DMS 273 (cell line): ENCODE measurements around the gene RANBP2.

Experiments
- DNase-seq: peaks from one replicate; lab custom pipeline; 2025; ENCODE audit not compliant: unreplicated experiment; lab: John Stamatoyannopoulos, UW

RANBP2 gene

DNA sequence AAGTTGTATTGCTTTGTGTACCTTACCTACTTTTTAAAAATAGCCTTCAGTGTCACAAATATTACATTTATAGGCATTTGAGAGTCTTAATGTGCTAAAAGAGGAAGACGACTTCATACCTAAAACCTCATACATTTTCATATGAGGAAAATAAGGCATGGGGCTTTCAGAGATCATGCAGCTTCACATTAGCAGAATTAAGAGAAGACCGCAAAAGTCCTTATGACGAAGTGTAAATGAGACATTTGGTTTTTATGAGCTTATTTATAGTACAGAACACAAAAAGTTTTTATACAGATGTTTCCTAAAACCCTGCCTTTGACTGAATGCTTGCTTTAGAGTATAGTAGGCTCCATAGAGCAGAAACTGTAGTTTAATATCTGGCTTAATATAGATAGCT is 57.2 kb downstream of the RANBP2 start:
- DNase-seq, result no peak

GRCh38 chr2:108778857-108779256 is 59.6 kb downstream of the RANBP2 start:
- no peak for DNase-seq

- no peak for DNase-seq
Measured at GRCh38 chr2:108786008-108786353, 66.7 kb downstream of the RANBP2 start.

GRCh38 chr2:108786354-108787215 is 67.3 kb downstream of the RANBP2 start, which contains the start of gene CCDC138:
Gene CCDC138, plus strand, starts transcription at chr2:108786771. Its CDS starts 52 bp downstream, at chr2:108786823.
- DNase-seq, result peak; percentile 98

- no peak for DNase-seq
Measured at GRCh38 chr2:108787216-108787541, 67.9 kb downstream of the RANBP2 start.

DNA sequence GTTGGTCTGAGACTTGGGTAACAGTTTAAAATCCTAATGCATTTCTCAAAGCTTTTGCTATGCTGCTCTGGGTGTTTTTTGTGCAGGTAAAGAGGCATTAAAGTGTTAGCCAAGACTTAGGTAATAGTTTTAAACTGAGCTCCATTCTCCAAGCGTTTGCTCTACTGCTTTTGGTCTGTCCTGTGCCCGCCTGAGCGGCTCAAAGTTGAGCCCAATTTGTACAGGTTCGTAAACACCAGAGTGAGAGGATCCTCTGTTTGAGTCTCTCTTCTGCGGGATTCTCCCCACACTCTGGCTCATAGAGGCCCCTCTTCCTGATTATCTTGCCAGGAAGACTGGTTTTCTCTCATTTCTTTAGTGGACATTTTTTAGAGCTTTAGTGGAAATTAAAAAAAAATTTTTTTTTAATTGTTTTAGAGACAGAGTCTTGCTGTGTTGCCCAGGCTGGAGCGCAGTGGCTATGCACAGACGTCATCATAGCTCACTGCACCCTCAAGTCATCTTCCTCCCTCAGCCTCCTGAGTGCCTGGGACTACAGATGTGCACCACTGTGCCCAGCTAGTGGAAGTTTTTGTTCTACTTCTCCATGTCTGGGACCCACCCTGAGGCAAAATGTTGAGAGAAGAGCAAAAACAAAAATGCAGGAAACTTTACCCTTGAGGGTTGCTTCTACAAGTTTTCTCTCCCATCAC is 83.9 kb downstream of the RANBP2 start:
- DNase-seq, result no peak

DNA sequence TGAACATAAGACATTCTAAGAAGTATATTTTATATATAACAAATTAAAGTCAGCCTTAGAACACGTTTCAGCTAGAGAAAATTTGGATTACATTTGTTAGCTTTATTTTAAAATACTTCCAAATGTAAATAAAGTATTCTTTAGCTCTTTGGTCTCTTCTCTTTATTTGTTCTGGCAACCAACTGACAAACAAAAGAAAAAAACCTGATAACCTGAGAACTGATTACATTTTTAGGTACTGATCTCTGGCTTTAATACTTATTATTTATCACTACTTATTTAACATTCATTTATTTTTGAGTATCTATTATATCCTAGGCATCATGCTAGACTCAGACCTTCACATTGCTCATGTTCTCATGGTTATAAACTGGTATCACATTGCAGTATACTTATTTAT is 85.8 kb downstream of the RANBP2 start:
- DNase-seq, result no peak

GRCh38 chr2:108805782-108806181 is 86.5 kb downstream of the RANBP2 start:
- DNase-seq, result no peak

DNA sequence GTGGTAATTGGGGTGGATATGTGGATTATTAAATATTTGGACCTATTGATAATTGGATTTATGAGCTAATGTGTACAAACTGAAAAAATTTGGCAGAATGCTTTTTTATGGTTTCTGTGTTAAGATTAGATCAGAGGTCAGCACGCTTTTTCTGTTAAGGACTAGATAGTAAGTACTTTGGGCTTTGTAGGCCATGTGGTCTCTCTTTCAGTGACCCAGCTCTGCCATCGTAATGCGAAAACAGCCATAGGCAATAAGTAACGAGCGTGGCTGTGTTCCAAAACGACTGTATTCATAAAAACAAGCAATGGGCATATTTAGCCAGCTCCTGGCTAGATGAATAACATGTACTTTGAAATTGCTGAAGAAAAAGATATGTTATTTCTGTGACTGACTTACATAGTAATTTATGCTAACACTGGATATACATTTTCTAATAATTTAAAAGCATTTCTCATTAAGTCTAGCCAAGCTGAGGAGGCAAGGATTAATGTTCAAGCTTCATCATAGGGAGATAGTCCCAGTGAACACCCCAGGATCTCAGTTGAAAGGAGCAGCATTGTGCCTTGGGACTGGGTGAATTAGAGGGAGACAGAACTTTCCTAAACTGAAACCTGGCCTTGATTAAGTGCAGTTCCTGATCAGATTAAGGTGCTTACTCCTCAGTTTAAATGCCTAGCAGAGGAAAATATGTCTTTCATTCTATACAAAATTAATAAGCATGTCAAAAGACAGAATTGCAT is 87.3 kb downstream of the RANBP2 start:
- no peak for DNase-seq

DNA sequence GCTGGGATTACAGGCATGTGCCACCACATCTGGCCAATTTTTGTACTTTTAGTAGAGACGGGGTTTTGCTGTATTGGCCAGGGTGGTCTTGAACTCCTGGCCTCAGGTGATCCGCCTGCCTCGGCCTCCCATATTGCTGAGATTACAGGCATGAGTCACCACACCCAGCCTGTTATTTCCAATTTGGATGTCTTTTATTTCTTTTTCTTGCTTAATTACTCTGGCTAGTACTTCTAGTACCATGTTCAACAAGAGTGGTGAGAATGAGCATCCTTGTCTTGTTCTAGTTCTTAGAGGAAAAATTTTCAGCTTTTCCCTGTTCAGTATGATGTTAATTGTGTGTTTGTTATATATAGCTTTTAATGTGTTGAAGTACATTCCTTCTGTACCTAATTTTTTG is 90.7 kb downstream of the RANBP2 start:
- DNase-seq, result no peak

- no peak for DNase-seq
Measured at GRCh38 chr2:108810993-108811957, 92.0 kb downstream of the RANBP2 start.

- no peak for DNase-seq
Measured at GRCh38 chr2:108813732-108814131, 94.5 kb downstream of the RANBP2 start.

DNA sequence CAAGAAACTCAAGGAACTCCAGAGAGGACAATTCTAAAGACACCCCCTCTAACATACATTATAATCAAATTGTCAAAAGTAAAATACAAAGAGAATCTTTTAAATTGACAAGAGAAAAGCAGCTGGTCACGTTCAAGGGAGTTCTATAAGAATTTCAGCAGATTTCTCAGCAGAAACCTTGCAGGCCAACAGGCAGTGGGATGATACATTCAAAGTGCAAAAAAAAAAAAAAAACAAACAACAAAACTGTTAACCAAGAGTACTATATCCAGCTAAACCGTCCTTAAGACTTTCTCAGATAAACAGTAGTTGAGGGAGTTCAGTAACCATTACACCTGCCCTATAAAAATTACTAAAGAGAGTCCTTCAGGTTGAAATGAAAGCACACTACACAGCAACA is 101.2 kb downstream of the RANBP2 start:
- DNase-seq, result no peak

DNA sequence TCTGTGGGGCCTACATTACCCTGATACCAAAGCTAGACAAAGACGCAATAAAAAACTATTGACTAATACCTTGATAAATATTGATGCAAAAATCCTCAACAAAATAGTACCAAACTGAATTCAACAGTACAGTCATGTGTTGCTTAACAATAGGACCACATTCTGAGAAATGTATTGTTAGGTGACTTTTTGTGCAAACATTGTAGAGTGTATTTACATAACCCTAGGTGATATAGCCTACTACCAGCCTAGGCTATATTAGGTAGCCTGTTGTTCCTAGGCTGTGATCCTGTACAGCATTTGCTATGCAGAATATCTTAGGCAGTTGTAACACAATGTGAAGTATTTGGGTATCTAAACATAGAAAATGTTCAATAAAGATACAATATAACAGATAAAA is 104.0 kb downstream of the RANBP2 start:
- no peak for DNase-seq

GRCh38 chr2:108824316-108825070 is 105.2 kb downstream of the RANBP2 start:
- no peak for DNase-seq

GRCh38 chr2:108825254-108825653 is 106.0 kb downstream of the RANBP2 start:
- DNase-seq, result no peak

- no peak for DNase-seq
Measured at GRCh38 chr2:108825736-108826135, 106.5 kb downstream of the RANBP2 start.

- no peak for DNase-seq
Measured at GRCh38 chr2:108829578-108830310, 110.5 kb downstream of the RANBP2 start.

- no peak for DNase-seq
Measured at GRCh38 chr2:108833219-108833618, 113.9 kb downstream of the RANBP2 start.
